HT1080 (cell line): ENCODE measurements around the gene YBX1. TPM values are rescaled to one million over a fixed set of nuclear protein-coding genes. Genes with fewer than 3 reads are reported as not detected.
"Not testable (repeated sequence)": the region's sequence is repeated elsewhere in the genome, so short reads cannot be mapped to it uniquely, and the experiment has no call there.

Experiments used
- DNase-seq: peaks from one replicate; pipeline ENCODE4 v3.0.0-alpha.2; 2015; ENCODE audit warnings: low read depth
- polyA plus RNA-seq, 2 experiments: library from polyadenylated mRNA; depleted of rRNA; stranded (reverse); fragments of >200 nt; gene quantifications; 2 replicates each; pipeline ENCODE4 v1.2.3, GENCODE V29; 2015
- total RNA-seq: library from RNA; depleted of rRNA; stranded (reverse); fragments of >200 nt; shearing (Covaris generic); gene quantifications from 2 replicates; pipeline ENCODE4 v1.2.3, GENCODE V29; 2014; rRNA removed

Gene YBX1
- 1,248 and 1,380 TPM in 2 replicates for total RNA-seq
- 1,043 and 1,103 TPM in 2 replicates for polyA plus RNA-seq (2015; cell fraction: cytosol; rRNA removed)
- 390 and 396 TPM in 2 replicates for polyA plus RNA-seq (2015; cell fraction: nucleus; rRNA removed)

DNA sequence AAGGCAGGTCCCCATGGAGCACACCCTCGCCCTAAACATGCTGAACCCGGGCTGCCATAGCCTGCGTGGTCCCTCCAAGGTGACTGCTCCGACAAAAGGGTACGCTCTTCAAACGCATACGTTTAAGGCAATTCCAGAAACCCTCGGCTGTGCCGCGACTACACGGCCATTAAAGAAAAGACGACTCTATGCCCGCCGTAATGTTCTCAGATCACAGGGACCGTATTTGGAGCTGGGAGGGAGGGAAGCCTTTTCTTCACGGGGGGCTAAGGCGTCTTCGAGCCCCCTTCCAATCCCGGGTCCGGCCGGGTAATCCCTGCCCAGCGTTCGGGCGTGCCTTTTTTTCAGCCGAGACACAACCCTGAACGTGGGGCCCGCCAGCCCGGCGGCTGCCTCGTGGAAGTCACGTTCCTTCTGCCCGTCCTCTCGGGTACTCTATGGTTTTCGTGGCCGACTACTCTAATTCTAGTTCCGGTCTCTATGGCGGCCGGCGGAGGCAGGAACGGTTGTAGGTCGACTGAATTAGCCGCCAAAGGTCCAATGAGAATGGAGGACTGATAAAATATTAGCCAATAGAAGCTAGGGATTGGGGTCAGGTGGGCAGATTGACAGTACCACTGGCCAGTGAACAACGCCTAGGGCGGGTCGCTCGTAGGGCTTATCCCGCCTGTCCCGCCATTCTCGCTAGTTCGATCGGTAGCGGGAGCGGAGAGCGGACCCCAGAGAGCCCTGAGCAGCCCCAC, at the start of gene YBX1:
TSS of gene YBX1 (plus strand) at position 678 of the 743 bp plus-strand sequence. CDS start 148 bp downstream, outside the sequence.
- DNase-seq = peak; percentile 98

DNA sequence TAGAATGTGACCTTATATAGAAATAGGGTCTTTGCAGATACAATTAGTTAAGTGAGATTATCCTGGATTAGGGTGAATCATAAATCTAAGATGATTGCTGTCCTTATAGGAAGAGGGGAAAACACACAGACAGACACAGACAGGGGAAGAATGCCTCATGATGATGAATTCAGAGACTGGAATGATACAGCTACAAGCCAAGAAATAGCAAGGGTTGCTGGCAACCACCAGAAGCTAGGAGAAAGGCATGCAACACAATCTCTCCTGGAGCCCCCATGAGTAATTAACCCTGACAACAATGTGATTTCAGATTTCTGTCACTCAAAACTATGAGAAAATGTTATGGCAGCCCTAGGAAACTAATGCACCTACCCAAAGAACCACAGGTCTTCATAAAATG, 43.1 kb upstream of the YBX1 start:
- DNase-seq = no peak

DNA sequence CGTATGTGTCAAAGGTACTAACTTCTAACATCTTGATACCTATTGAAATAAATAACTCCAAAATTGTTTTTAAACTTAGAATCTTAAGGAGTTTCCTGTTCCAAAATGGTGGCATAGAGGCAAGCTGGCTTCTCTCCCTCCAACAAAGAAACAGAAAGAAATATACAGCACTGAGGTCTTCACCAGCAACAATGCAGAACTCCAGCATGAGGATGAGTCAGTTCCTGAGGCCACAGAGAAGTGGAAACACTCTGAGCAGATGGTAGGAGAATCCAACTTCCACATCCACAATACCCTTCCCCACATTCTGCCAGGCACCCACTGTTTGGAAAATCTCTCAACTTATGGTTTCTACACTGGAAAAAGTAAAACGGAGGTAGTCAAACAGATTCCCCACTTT, 36.2 kb upstream of the YBX1 start:
- peak; percentile 62 for DNase-seq

DNA sequence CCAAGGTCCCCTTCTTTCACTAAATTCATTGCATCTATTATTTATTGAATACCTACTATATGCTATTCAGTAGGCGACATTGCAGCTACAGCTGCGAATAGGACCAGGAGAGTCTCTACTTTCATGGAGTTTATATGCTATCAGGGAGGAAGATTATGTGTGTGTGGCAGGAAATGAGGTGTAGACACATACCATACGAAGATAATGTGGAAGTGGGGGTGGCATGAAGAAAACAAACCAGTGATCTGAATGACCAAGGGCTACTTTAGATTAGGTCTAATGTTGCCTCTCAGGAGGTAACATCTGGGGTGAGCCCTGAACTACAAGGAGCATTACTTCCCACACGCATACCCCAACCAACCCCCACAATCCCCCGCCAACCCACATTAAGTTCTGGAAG, 25.0 kb upstream of the YBX1 start:
- no peak for DNase-seq

DNA sequence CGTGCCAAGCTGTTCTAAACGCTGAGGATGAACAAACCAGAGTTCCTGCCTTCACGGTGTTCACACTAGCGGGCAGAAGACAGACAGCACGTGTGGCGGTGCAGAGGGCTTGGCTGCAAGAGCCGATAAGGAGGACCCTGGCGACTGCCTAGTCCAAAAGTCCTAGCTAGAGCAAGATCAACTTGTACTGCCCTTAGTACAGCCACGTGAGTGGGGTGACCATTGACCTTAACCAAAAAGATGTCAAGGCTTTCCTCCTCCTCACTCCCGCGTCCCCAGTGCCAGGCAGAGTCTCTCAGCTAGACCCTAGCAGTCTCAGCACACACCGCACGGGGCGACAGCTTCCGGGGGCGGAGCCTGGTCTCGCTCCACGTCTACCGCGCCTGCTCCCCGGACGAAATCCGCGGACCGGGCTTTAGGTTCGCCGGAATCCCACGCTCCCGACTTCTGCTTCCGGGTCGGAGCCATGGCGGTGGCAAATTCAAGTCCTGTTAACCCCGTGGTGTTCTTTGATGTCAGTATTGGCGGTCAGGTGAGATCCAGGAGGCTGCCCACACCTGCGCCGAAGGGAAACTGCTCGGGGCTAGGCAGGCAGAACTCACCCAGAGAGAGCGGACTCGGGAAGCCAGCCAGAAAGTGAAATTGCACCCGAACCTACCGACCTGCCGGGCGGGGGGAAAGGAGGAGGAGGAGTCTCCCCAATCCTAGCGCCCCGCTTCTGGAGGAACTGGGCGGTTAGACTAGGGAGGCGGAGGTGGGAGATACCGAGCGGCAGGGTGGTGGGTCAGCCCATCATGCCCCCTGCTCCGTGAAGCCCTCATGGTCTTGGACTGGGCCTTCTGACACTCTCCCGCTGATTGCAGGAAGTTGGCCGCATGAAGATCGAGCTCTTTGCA, 24.0 kb upstream of the YBX1 start, which contains the start of gene PPIH:
TSS of gene PPIH (plus strand) at position 443 of the 896 bp plus-strand sequence. CDS start at position 467, 24 bp downstream.
- peak; percentile 92 for DNase-seq

DNA sequence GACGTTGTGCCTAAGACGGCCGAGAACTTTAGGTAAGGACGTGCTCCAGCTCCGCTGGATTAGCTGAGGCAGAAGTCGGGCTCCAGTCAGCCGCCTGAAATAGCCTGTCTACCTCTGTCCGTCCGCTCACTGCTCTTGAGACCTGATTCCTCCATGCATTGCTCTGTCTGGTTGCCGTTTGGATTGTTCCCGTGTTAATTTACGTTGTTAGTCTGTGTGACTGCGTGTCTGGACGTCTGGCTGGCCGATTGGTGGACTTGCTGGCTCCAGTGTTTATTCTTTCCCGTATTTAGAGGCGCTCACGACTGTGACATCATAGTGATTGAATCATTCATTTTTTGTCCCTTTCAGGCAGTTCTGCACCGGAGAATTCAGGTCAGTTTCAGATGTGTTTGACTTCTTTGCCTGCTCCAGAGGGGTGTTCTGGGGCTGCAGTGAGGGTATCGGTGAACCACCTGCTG, 23.3 kb upstream of the YBX1 start:
- DNase-seq = no peak

DNA sequence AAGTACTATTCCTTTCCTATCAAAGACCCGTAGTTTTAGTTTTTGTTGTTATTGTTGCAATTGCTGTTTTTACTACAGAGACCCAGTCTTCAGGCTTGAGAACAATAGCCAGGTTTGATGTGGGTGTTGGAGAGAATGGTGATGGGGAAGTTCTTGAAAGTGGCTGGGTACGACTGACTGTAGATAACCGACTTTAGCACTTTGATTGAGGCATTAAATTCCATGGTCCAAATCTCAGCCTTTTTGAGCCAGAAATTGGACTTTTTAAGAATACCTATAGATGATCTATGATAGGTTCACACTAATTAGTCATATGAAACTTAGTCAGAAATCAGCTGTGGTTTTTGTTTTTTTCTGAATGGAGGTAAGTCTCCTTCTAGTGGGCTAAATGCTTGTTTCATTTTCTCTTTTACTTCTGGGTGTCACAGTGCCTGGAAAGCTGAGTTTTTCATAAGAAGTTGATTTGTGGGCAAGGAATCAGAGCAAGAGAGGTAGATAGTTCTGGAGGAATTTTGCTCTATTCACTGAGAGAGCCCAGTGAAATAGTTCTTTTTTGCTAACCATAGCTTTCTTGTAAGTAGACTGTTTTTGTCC, 21.2 kb upstream of the YBX1 start:
- DNase-seq = no peak

DNA sequence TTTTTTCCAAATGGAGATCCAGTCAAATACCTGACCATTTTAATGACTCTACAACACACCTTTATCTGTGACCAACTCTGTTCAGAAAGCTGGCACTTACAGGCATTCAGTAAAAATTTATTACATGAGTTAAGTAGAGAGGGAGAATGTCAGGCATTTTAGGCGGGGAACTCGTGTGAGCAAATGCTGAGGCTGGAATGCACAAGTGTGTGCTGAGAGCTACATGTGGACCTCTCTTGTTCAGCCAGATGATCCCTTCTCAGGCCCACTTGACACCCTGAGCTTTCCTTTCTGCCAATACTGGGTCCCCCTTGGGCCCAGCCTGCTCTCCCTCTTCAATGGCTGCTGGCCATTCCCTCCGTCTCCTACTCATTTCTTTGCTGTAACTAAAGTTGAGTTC, 12.3 kb upstream of the YBX1 start:
- DNase-seq = no peak

DNA sequence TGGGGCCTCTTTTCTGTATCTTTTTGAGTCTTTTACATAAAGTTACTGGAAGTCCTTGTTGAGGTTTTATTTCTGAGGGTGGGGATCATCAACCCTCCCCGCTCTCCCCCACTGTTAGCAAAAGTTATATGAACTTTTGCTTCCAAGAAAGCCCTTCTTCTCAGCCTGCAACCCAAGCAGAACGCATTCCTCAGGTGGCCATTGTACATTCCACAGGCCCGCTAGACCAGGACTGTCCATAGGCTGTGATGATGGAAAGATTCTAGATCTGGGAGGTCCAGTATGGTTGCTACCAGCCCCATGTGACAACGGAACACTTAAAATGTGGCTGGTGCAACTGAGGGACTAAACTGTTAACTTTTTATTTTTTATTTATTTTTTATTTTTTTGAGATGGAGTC, 11.8 kb upstream of the YBX1 start:
- no peak for DNase-seq

DNA sequence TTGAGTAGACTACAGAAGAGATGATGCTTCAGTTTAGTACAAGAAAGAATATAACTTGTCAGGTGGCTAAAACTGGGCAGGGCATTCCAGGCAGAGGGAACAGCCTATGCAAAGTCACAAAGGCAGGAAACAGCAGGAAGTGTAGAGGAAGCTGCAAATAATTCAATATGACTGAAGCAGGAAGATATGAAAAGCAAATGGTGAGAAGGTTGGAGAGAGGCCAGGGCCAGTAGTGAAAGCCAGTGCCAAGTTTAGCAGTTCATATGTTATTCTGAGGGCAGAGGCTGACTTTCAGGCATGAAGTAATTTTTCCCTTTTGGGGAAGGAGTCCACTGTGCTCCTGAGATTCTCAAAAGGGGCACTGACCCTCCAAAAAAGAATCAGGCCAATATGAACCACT, 8.0 kb upstream of the YBX1 start:
- no peak for DNase-seq

DNA sequence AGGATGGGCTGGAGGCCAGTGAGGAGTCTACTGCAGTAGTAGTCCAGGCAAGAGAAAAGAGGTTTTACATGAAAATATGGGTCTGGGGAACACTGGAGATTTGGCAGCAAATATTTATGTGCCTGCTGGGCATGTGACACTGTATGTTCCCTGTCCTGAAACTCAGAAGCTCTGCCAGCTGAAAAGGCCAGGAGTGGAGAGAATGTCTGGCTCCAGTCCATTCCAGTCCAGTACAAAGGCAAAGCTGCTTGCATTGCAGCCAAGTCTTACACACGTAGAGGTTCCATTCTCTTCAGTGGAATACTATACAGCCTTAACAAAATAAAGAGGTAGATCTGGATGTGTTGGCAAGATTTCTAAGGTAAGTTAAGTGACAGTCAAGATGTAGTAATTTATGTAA, 7.5 kb upstream of the YBX1 start:
- DNase-seq = no peak

DNA sequence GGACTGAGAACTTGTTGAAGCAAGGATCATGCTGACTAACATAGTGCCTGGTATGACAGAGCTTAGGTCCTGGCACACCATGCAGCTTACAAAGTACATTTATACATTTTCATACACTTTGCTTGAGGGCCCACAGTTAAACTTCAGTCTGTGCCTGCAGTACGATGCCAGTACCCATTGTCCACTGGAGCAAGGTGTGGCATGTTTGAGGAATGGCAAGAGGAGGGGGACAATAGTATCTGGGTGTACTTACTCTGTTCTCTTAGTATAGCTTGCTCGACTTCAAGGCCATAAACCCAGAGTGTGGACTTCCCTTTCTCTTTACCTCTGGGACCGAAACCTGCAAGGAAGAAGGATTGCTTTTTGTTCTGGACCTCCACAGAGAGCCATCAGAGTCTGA, 6.8 kb upstream of the YBX1 start:
- no peak for DNase-seq

DNA sequence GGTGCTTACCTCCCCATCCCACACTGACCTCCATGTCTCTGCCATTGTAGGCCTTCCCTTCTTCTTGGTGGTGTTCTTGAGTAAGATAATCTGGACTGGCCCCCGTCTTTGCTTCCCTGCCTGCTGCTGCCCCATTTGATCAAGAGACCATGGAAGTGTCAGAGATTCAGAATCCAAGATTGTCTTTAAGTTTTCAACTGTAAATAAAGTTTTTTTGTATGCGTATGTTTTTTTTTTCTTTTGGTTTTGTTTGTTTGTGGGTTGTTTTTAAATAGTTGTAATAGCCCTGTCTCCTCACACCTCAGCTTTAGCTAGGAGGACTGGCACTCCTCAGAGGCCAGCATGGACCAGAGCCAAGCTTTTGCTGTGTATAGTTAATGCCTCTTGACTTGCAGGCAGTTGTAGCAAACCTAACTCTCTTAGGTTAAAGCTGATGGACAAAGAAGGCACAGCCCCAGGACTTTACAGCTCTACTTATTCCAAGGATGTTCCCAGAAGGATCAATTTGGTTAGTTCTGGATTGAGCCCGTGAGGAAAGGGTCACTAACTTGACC, 5.6 kb upstream of the YBX1 start:
- no peak for DNase-seq

DNA sequence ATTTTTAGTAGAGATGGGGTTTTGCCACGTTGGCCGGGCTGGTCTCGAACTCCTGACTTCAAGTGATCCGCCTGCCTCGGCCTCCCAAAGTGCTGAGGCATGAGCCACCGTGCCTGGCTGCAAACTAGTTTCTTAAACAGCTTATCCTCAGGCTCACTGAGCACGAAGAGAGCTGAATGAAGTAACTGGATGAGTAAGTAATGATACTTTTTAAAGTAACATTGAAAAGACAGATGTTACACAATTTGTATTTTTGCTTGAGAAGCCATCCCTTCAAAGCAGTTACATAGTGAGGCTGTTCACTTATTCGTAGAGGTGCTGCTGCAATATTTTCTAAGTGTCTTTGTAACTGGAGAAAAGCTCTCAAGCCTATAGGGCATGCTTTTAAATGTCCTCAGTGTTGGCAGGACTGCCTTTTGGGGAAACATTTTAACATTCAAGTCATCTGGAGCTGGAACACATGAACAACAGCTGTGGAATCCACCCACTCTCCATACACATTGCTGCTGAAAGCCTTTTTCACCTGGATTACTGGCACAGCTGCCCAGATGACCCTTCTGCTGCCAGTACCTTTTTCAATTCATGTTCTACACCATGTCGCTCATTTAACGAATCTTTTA, 2.7 kb upstream of the YBX1 start:
- no peak for DNase-seq

DNA sequence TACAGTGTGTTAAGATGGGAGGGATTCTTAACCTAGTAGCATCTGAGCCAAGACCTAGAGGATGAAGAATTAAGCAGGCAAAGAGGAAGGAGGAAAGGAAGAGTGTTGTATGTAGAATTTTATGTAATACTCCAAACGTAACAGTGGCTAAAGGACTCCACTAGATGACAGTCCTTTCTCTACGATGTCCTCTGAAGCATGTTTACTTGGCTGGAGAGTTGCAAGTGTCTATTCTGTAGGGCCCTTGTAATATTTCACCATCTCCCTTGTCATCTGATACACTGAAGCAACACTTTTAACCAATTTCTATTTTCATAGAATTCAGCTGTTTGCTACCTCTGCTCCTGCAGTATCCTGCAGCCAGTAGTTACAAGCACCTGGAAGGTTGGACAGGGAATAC, 2.2 kb upstream of the YBX1 start:
- DNase-seq = no peak

DNA sequence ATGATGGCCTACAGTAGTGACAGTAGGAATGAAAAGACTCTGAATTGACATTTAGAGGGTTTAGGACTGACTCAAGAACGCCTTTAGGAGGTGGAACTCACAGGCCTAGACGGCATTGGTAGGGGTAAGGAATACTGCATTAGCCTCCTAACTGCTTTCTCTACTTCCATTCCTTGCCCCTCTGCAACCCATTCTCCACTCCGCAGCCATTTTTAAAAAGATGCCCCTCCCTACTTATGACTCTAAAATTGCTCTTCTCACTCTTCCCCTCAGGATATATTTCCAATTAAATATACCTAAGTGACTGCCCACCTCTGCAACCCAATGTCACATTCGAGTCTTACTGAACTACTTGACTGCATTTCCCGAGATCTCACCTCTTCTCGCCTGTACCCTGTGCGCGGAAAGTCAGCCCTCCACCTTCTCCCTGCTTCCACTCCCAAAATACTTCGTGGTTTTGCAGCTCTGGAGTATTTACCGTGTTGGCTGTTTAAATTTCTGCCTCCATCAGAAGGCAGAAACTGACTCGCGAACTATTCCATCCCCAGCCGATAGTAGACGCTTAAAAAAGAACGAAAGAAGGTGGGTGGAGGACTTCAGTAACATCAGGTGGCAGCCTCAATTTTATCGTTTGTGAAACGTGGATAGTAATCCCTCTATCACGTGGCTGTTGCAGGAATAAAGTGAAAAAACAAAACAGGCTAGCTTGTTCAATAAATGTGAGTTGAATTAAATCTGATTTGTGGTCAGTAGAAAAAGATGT, 1.1 kb upstream of the YBX1 start:
- DNase-seq = peak; percentile 20

DNA sequence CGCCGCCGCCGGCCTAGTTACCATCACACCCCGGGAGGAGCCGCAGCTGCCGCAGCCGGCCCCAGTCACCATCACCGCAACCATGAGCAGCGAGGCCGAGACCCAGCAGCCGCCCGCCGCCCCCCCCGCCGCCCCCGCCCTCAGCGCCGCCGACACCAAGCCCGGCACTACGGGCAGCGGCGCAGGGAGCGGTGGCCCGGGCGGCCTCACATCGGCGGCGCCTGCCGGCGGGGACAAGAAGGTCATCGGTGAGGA, 193 bp downstream of the YBX1 start:
- not testable (repeated sequence) for DNase-seq

DNA sequence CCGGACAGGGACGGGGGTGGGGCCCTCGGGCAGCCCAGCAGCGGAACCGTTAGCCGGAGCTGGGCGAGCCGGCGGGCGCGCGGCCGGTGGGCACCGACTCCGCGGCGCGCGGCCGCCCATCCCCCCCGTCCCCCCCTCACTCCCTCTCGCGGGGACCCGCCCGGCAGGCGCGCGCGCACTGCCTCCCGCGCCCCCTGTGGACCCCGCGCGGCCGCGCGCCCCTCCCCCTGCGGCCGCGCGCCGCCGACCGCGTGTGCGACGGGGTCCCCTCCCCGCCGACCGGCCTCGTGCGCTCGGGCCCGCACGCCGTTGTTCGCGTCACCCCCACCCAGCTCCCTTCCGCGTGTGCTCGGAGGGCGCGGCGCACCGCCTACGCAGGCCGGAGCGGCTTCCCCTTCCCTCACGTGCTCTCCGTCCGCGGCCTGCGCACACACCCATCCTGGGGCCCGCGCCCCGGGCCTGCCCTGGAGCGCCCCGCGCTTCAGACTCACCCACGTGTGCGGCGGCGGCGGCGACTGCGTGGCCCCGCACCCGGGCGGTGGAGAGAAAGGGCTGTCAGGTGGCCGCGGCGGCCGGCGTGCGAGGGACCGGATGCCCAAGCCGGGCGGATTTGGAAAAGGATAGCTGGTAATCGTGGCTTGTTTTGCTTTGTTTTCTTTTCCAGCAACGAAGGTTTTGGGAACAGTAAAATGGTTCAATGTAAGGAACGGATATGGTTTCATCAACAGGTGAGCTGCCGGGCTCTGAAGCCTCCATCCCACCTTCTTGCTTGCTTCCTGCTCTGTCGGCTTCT, 717 bp downstream of the YBX1 start:
- DNase-seq = peak; percentile 56

DNA sequence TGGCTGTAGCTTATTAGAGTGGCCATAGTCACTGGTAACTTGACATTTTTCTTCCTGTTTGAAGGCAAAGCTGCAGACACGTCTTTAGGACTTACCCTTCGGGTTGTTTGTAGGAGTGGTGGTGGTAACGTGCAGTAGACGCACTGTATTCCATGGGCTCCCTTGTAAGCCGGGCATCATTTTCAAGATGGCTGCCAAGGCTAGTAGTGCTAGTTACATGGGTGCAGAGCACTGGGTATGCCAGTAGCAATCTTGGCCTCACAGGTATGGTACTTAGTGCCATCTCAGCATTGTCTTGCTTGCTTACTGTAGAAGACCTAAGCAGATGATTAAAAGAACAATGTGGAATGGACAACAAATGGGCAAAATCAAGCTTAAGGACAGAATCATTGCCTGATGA, 1.9 kb downstream of the YBX1 start:
- DNase-seq = peak; percentile 39

DNA sequence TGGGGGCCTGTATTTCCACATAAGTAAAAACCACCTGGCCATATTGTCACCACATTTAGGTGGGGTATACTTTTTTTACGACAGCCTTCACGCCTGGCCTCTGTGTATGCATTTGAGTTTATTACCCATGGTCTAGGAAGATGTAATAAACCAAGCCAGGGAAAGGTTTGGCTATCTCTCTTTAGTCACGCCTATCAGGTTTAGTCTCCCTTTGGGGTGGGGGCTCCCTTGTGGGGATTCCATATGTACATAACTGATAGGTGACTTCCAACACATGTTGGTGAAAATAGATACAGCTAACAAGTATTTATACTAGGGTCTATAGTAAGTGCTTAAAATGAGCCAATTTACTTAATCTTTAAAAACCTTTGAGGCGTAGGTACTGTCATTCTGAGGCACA, 4.2 kb downstream of the YBX1 start:
- DNase-seq = no peak
